Right renal pelvis (tissue), 4 donors: ENCODE results near the gene PRKN. TPM values are rescaled to one million over a fixed set of nuclear protein-coding genes. Genes with fewer than 3 reads are reported as not detected.
"Not testable (repeated sequence)": the region's sequence is repeated elsewhere in the genome, so short reads cannot be mapped to it uniquely, and the experiment has no call there.

ENCODE experiments used
- DNase-seq, 4 donors: peaks; one replicate each; pipeline ENCODE4 v3.0.0-alpha.2; 2013; ENCODE audit warnings: low read depth in 4 of 4, low spot score in 3 of 4, missing footprints in 1 of 4
- polyA plus RNA-seq, 4 donors: library from polyadenylated mRNA; unstranded; fragments of 120-200 nt; gene quantifications; one replicate each; pipeline ENCODE4 v1.2.1, GENCODE V29; 2013; ENCODE audit not compliant: insufficient read length in 4 of 4

PRKN gene
- polyA plus RNA-seq, 4 donors = 8.7 to 12.4 (median 10.8) TPM

GRCh38 chr6:161336479-161336878 lies 1391.1 kb downstream of the PRKN start:
- DNase-seq = no peak

GRCh38 chr6:161333410-161333809 lies 1394.2 kb downstream of the PRKN start:
- DNase-seq = no peak

- DNase-seq = not testable (repeated sequence)
Measured at GRCh38 chr6:161331402-161332081, 1396.0 kb downstream of the PRKN start.

GRCh38 chr6:161327360-161327953 lies 1400.1 kb downstream of the PRKN start:
- no peak for DNase-seq

GRCh38 chr6:161319231-161319630 lies 1408.3 kb downstream of the PRKN start:
- DNase-seq = no peak

- no peak for DNase-seq
Measured at GRCh38 chr6:161318456-161318855, 1409.1 kb downstream of the PRKN start.

- DNase-seq = no peak
Measured at GRCh38 chr6:161316531-161316930, 1411.0 kb downstream of the PRKN start.

GRCh38 chr6:161315246-161315917 lies 1412.2 kb downstream of the PRKN start:
- DNase-seq = not testable (repeated sequence)

GRCh38 chr6:161314541-161315245 lies 1412.9 kb downstream of the PRKN start:
- not testable (repeated sequence) for DNase-seq

- no peak for DNase-seq
Measured at GRCh38 chr6:161313940-161314509, 1413.5 kb downstream of the PRKN start.

GRCh38 chr6:161313475-161313874 lies 1414.1 kb downstream of the PRKN start:
- DNase-seq = not testable (repeated sequence)

- DNase-seq = not testable (repeated sequence)
Measured at GRCh38 chr6:161309774-161310173, 1417.8 kb downstream of the PRKN start.

- no peak for DNase-seq
Measured at GRCh38 chr6:161308075-161308655, 1419.4 kb downstream of the PRKN start.

- DNase-seq = no peak
Measured at GRCh38 chr6:161305860-161306259, 1421.7 kb downstream of the PRKN start.

GRCh38 chr6:161303628-161304340 lies 1423.8 kb downstream of the PRKN start:
- DNase-seq = no peak

- no peak for DNase-seq
Measured at GRCh38 chr6:161302949-161303348, 1424.6 kb downstream of the PRKN start.

- no peak for DNase-seq
Measured at GRCh38 chr6:161301338-161301737, 1426.2 kb downstream of the PRKN start.

GRCh38 chr6:161300823-161301222 lies 1426.7 kb downstream of the PRKN start:
- no peak for DNase-seq

GRCh38 chr6:161299726-161300125 lies 1427.8 kb downstream of the PRKN start:
- DNase-seq = no peak
